Erythroblast (primary cell): ENCODE measurements around the gene CNIH3.

Source experiments
- GATA1 ChIP-seq: IDR thresholded peaks from 2 replicates; pipeline ENCODE4 v1.6.1; 2011; ENCODE audit warnings: low read depth, mild to moderate bottlenecking, control low read depth, low read length, moderate library complexity
- POLR2A ChIP-seq: IDR thresholded peaks from 2 replicates; pipeline ENCODE4 v1.6.1; 2011; ENCODE audit warnings: mild to moderate bottlenecking, low read length

GRCh38 chr1:224665016-224665415, 48.9 kb downstream of the CNIH3 start:
- TF ChIP-seq POLR2A (no peak), GATA1 (no peak)
